ENCODE measurements around the gene ZBTB42. TPM values are rescaled to one million over a fixed set of nuclear protein-coding genes. Genes with fewer than 3 reads are reported as not detected.

Gene ZBTB42
- total and polyA plus RNA-seq, 2 of the 4 experiments (the other 2 are of a cell fraction): 1.3 to 2.3 TPM

- intact Hi-C loops (cut with micrococcal nuclease): no loop called here
- Histone ChIP-seq H4K20me1 (ENCODE audit: insufficient read depth, low read length) (peaks cover 58% of the 10 kb centered on the region), H2AK9ac (replicated peaks; ENCODE audit: low read depth, low read length, poor library complexity) (no peak overlapping the region), H4K5ac (ENCODE audit: low read depth, low read length) (no peak overlapping the region), H3K9ac (ENCODE audit: low read depth, low read length) (no peak overlapping the region), H3K4ac (ENCODE audit: low read depth, low read length) (no peak overlapping the region), H2BK5ac (ENCODE audit: low read depth, low read length, poor library complexity, severe bottlenecking) (no peak overlapping the region), H3K4me2 (ENCODE audit: low read depth, low read length) (no peak overlapping the region), H2BK20ac (ENCODE audit: low read depth, low read length) (no peak overlapping the region), H3K36me3 (ENCODE audit: control insufficient read depth, insufficient read depth, low read length) (peaks cover 37% of the 10 kb centered on the region), H4K8ac (ENCODE audit: low read depth in 2 of 2, low read length in 2 of 2) (no peak overlapping the region), H3K23ac (ENCODE audit: low read depth, low read length) (no peak overlapping the region), H3K14ac (replicated peaks; ENCODE audit: low read depth, low read length) (no peak overlapping the region), H2AFZ (replicated peaks; ENCODE audit: low read length, poor library complexity) (no peak overlapping the region), H3K56ac (ENCODE audit: extremely low read depth, insufficient read depth, low read length) (no peak overlapping the region), H3K9me3 (ENCODE audit: control insufficient read depth, insufficient read depth, low read length) (no peaks in the 10 kb centered on the region), H2BK15ac (ENCODE audit: low read depth, low read length) (no peak overlapping the region), H3K4me3 (ENCODE audit: insufficient read depth, low read depth, low read length) (no peak overlapping the region), H4K91ac (ENCODE audit: insufficient read depth, low read depth, low read length) (no peak overlapping the region), H3K79me1 (ENCODE audit: low read depth in 1 of 2, low read length in 2 of 2) (peaks cover 13 to 42% of the 10 kb centered on the region in 2 experiments), H3K27ac (ENCODE audit: insufficient read depth, low read length) (no peak overlapping the region), H3K4me1 (ENCODE audit: control insufficient read depth, insufficient read depth, low read length) (no peaks in the 10 kb centered on the region), H3K9me1 (ENCODE audit: insufficient read depth, low read length) (no peaks in the 10 kb centered on the region), H2BK120ac (ENCODE audit: low read depth, low read length) (no peak overlapping the region), H3K27me3 (ENCODE audit: control insufficient read depth, insufficient read depth, low read length) (no peaks in the 10 kb centered on the region), H3K18ac (ENCODE audit: low read depth, low read length) (no peak overlapping the region), H2AK5ac (ENCODE audit: low read depth, low read length) (no peak overlapping the region)
- in situ Hi-C loops (cut with MboI; ENCODE audit: low sequenced_read_pairs): no loop called here
- no peak for DNase-seq
- dilution Hi-C loops (cut with HindIII; ENCODE audit: low sequenced_read_pairs, unreplicated experiment): no loop called here
- no peak for ATAC-seq (ENCODE audit: low read depth)
- 98% methylated on average over 17 of the region's 32 CpGs; no CpG with 5 or more reads in 1 of the 2 experiments for WGBS, 2 experiments (ENCODE audit: extremely low coverage in 2 of 2, insufficient read length in 1 of 2)
- ChIA-PET CTCF (interaction anchor here (2.4 kb wide), 1 partner anchor 11 kb away, joined by 6 read pairs; no protein-coding TSS in a partner anchor), POLR2A (ENCODE audit: unreplicated experiment) (no interaction called here)
- TF ChIP-seq MAZ (IDR thresholded peaks at IDR 0.05; ENCODE audit: borderline replicate concordance, low read depth, low read length): no peak
- no peak for TF ChIP-seq ELK1 (IDR thresholded peaks at IDR 0.05; ENCODE audit: borderline replicate concordance, low read depth, low read length)
- no peak for TF ChIP-seq USF2 (IDR thresholded peaks at IDR 0.05; ENCODE audit: low read depth, low read length)
- TF ChIP-seq BHLHE40 (IDR thresholded peaks at IDR 0.05; ENCODE audit: low read depth, low read length): no peak
- TF ChIP-seq MXI1 (IDR thresholded peaks at IDR 0.05; ENCODE audit: borderline replicate concordance, low read depth, low read length): no peak
- no peak for TF ChIP-seq CEBPB (IDR thresholded peaks at IDR 0.05; ENCODE audit: low read depth, low read length)
- no peak for TF ChIP-seq CHD1 (IDR thresholded peaks at IDR 0.05; ENCODE audit: low read depth, low read length)
- no peak for TF ChIP-seq RCOR1 (IDR thresholded peaks at IDR 0.05; ENCODE audit: insufficient replicate concordance, low read length)
- no peak for TF ChIP-seq MAFK (IDR thresholded peaks at IDR 0.05; ENCODE audit: low read depth, low read length)
- TF ChIP-seq NFE2L2 (IDR thresholded peaks at IDR 0.05; ENCODE audit: low read depth, low read length): no peak
- TF ChIP-seq CTCF (conservative IDR thresholded peaks at IDR 0.05; ENCODE audit: low read depth, low read length): no peak
- TF ChIP-seq RFX5 (IDR thresholded peaks at IDR 0.05; ENCODE audit: low read depth, low read length): no peak
- no peak for TF ChIP-seq SMC3 (IDR thresholded peaks at IDR 0.05; ENCODE audit: low read depth, low read length)
- no TSS peak for BruUV-seq (replicated peaks)
These were observed 21.0 kb upstream of the ZBTB42 start for GRCh38 chr14:104779776-104780512.
